H9 (cell line): ENCODE measurements around the gene TMEM82. TPM values are rescaled to one million over a fixed set of nuclear protein-coding genes. Genes with fewer than 3 reads are reported as not detected.

Source experiments
- DNase-seq: peaks from one replicate; pipeline ENCODE4 v3.0.0-alpha.2; 2017
- H2AFZ ChIP-seq: one replicate; pipeline ENCODE4 v1.6.1; 2013; ENCODE audit warnings: mild to moderate bottlenecking, low read length, control low read depth, moderate library complexity
- H2AK5ac ChIP-seq: 2 replicates; pipeline ENCODE4 v1.6.1; 2013; ENCODE audit warnings: low read length, control low read depth, mixed read lengths; ENCODE audit not compliant: insufficient read length
- H2BK120ac ChIP-seq: one replicate; pipeline ENCODE4 v1.6.1; 2013; ENCODE audit warnings: low read depth, mild to moderate bottlenecking, low read length, control low read depth, inconsistent platforms; ENCODE audit not compliant: poor library complexity, severe bottlenecking
- H2BK12ac ChIP-seq: 2 replicates; pipeline ENCODE4 v1.6.1; 2013; ENCODE audit warnings: low read length, control low read depth, mixed read lengths, low read depth; ENCODE audit not compliant: insufficient read length
- H2BK15ac ChIP-seq: 2 replicates; pipeline ENCODE4 v1.6.1; 2013; ENCODE audit warnings: low read depth, low read length, control low read depth
- H2BK20ac ChIP-seq: one replicate; pipeline ENCODE4 v1.6.1; 2013; ENCODE audit warnings: low read depth, mild to moderate bottlenecking, low read length, control low read depth, inconsistent platforms; ENCODE audit not compliant: poor library complexity, severe bottlenecking
- H2BK5ac ChIP-seq: 2 replicates; pipeline ENCODE4 v1.6.1; 2013; ENCODE audit warnings: low read length, control low read depth, mixed read lengths; ENCODE audit not compliant: insufficient read length
- H3K14ac ChIP-seq: 2 replicates; pipeline ENCODE4 v1.6.1; 2013; ENCODE audit warnings: low read length, control low read depth; ENCODE audit not compliant: insufficient read depth
- H3K18ac ChIP-seq: 2 replicates; pipeline ENCODE4 v1.6.1; 2013; ENCODE audit warnings: low read depth, mild to moderate bottlenecking, mixed read lengths, low read length, control low read depth; ENCODE audit not compliant: insufficient read length
- H3K23ac ChIP-seq: 2 replicates; pipeline ENCODE4 v1.6.1; 2013; ENCODE audit warnings: low read length, control low read depth, mixed read lengths, low read depth; ENCODE audit not compliant: insufficient read length
- H3K23me2 ChIP-seq: 2 replicates; pipeline ENCODE4 v1.6.1; 2013; ENCODE audit warnings: low read depth, mild to moderate bottlenecking, mixed read lengths, low read length, control low read depth; ENCODE audit not compliant: insufficient read length, poor library complexity, severe bottlenecking
- H3K27ac ChIP-seq: 2 replicates; pipeline ENCODE4 v1.5.1; 2013; ENCODE audit warnings: low read length, control low read depth, mixed read lengths, low read depth; ENCODE audit not compliant: insufficient read length
- H3K27me3 ChIP-seq: 2 replicates; pipeline ENCODE4 v1.6.1; 2013; ENCODE audit warnings: low read length, control low read depth, inconsistent platforms; ENCODE audit not compliant: insufficient read depth
- H3K4ac ChIP-seq: 2 replicates; pipeline ENCODE4 v1.6.1; 2013; ENCODE audit warnings: low read depth, mild to moderate bottlenecking, control low read depth, inconsistent platforms, low read length, moderate library complexity
- H3K4me1 ChIP-seq: 2 replicates; pipeline ENCODE4 v1.6.1; 2013; ENCODE audit warnings: low read length, control low read depth, inconsistent platforms; ENCODE audit not compliant: insufficient read depth
- H3K4me2 ChIP-seq: 2 replicates; pipeline ENCODE4 v1.6.1; 2013; ENCODE audit warnings: low read length, control low read depth, mixed read lengths; ENCODE audit not compliant: insufficient read length, insufficient read depth
- H3K56ac ChIP-seq: 2 replicates; pipeline ENCODE4 v1.6.1; 2013; ENCODE audit warnings: low read depth, mild to moderate bottlenecking, mixed read lengths, low read length, control low read depth; ENCODE audit not compliant: insufficient read length
- H3K79me1 ChIP-seq: 2 replicates; pipeline ENCODE4 v1.6.1; 2013; ENCODE audit warnings: low read depth, mild to moderate bottlenecking, moderate library complexity, low read length, control low read depth, inconsistent platforms; ENCODE audit not compliant: insufficient read depth, poor library complexity, severe bottlenecking
- H3K79me2 ChIP-seq: 2 replicates; pipeline ENCODE4 v1.6.1; 2013; ENCODE audit warnings: low read length, control low read depth, inconsistent platforms; ENCODE audit not compliant: insufficient read depth
- H3K9ac ChIP-seq: 2 replicates; pipeline ENCODE4 v1.6.1; 2013; ENCODE audit warnings: low read length, control low read depth, mixed read lengths; ENCODE audit not compliant: insufficient read length; ENCODE audit errors: extremely low read depth
- H3K9me3 ChIP-seq: one replicate; pipeline ENCODE4 v1.6.1; 2013; ENCODE audit warnings: low read depth, low read length, inconsistent platforms; ENCODE audit not compliant: control insufficient read depth
- H3T11ph ChIP-seq: one replicate; pipeline ENCODE4 v1.6.1; 2013; ENCODE audit warnings: mild to moderate bottlenecking, low read length, control low read depth, inconsistent platforms
- H4K20me1 ChIP-seq: one replicate; pipeline ENCODE4 v1.6.1; 2013; ENCODE audit not compliant: control insufficient read depth, insufficient read length, insufficient read depth
- H4K5ac ChIP-seq: 2 replicates; pipeline ENCODE4 v1.6.1; 2013; ENCODE audit warnings: low read depth, mild to moderate bottlenecking, mixed read lengths, low read length, control low read depth; ENCODE audit not compliant: insufficient read length
- H4K8ac ChIP-seq: replicated peaks from 2 replicates; pipeline ENCODE4 v1.6.1; 2013; ENCODE audit warnings: low read length, control low read depth, mixed read lengths, low read depth; ENCODE audit not compliant: insufficient read length
- H4K91ac ChIP-seq: 2 replicates; pipeline ENCODE4 v1.6.1; 2013; ENCODE audit warnings: low read depth, mild to moderate bottlenecking, moderate library complexity, mixed read lengths, low read length, control low read depth; ENCODE audit not compliant: insufficient read length
- H3K27ac Mint-ChIP-seq, 3 experiments: 2 replicates in 2 of 3; 3 replicates in 1 of 3; pipeline ENCODE4 v1.8.0; 2020 to 2021; ENCODE audit warnings: mixed read lengths in 3 of 3, mild to moderate bottlenecking in 1 of 3, moderate library complexity in 1 of 3
- H3K27me3 Mint-ChIP-seq: 2 replicates; pipeline ENCODE4 v1.8.0; 2021; ENCODE audit warnings: low read depth, mild to moderate bottlenecking, moderate library complexity, mixed read lengths
- H3K36me3 Mint-ChIP-seq, 3 experiments: 2 replicates in 2 of 3; 3 replicates in 1 of 3; pipeline ENCODE4 v1.8.0; 2020 to 2021; ENCODE audit warnings: low read depth in 3 of 3, mixed read lengths in 3 of 3; ENCODE audit not compliant: insufficient read depth in 1 of 3
- H3K4me1 Mint-ChIP-seq, 2 experiments: 2 replicates each; pipeline ENCODE4 v1.8.0; 2020; ENCODE audit warnings: mixed read lengths in 2 of 2
- H3K4me3 Mint-ChIP-seq, 2 experiments: 2 replicates in 1 of 2; 3 replicates in 1 of 2; pipeline ENCODE4 v1.8.0; 2020 to 2021; ENCODE audit warnings: mild to moderate bottlenecking in 2 of 2, mixed read lengths in 2 of 2, moderate library complexity in 1 of 2
- H3K9me3 Mint-ChIP-seq, 2 experiments: 2 replicates in 1 of 2; 3 replicates in 1 of 2; pipeline ENCODE4 v1.8.0; 2020; ENCODE audit warnings: mild to moderate bottlenecking in 2 of 2, mixed read lengths in 2 of 2, moderate library complexity in 1 of 2
- WGBS: extraction: QIAGEN DNeasy Blood & Tissue Kit; methylation state at CpG from one replicate; pipeline ENCODE4 v1.1.7; 2013; ENCODE audit warnings: missing lambda C conversion rate, low lambda C conversion rate, mixed read lengths; ENCODE audit not compliant: insufficient read length; ENCODE audit errors: extremely low coverage; 5-methylcytosine and 5-hydroxymethylcytosine counted together
- total RNA-seq: library from RNA; stranded (reverse); gene quantifications from 2 replicates; pipeline ENCODE4 v1.2.1, GENCODE V29; 2021
- TF ChIP-seq, protein P1 (sequence below): fragments of 200-600 bp; sonication (generic); conservative IDR thresholded peaks from 3 replicates; pipeline ENCODE4 v1.8.0; 2021; ENCODE audit warnings: antibody characterized with exemption, mild to moderate bottlenecking

Gene TMEM82
- total RNA-seq, 1 experiment from 2014 or later = 1.4 TPM

DNA sequence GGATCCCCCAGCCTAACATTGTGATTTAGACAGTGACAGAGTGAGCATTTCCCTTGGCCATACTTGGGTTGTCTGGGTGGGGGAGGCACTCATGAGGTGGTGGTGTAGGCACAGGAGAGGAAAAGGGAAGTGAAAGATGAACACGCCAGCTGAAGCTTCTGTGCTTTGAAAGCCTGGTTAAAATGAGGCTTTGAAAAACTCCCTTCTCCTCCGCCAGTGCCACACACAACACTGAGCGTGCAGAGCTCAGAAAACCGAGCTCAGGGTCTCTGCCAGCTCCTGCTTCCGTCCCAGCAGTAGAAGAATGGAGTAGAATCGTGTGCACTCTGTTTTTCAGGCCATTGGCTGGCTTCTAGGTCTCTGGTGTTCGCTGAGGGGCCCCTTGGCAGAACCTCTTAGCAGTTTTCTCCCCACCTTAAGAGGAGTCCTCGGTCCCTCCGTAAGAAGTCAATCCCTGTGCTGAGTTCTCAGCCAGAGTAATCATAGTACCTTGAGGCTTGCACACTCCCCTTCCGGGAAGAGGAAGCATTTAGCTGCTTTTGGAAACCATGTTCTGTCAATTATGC is 45.3 kb upstream of the TMEM82 start:
- no peaks in the 10 kb centered on the region for H3K9me3 Mint-ChIP-seq
- H3K4ac ChIP-seq = no peak overlapping the region
- no peak overlapping the region for H4K8ac ChIP-seq
- no peak overlapping the region for H2AK5ac ChIP-seq
- H3K23ac ChIP-seq = no peak overlapping the region
- no peaks in the 10 kb centered on the region for H3K9me3 ChIP-seq
- H3K27ac Mint-ChIP-seq = peak overlapping the region in 2 of 3 experiments; percentile 47 to 81; a peak in 4 of 7 replicates
- peaks cover 5 to 12% (median 9%) of the 10 kb centered on the region in 3 experiments; a peak in 6 of 7 replicates for H3K36me3 Mint-ChIP-seq
- WGBS = no CpG with 5 or more reads among the region's 10 CpGs
- H3K79me1 ChIP-seq = no peaks in the 10 kb centered on the region
- H4K5ac ChIP-seq = no peak overlapping the region
- H2BK120ac ChIP-seq = no peak overlapping the region
- H3K14ac ChIP-seq = no peak overlapping the region
- TF ChIP-seq, protein P1, sequence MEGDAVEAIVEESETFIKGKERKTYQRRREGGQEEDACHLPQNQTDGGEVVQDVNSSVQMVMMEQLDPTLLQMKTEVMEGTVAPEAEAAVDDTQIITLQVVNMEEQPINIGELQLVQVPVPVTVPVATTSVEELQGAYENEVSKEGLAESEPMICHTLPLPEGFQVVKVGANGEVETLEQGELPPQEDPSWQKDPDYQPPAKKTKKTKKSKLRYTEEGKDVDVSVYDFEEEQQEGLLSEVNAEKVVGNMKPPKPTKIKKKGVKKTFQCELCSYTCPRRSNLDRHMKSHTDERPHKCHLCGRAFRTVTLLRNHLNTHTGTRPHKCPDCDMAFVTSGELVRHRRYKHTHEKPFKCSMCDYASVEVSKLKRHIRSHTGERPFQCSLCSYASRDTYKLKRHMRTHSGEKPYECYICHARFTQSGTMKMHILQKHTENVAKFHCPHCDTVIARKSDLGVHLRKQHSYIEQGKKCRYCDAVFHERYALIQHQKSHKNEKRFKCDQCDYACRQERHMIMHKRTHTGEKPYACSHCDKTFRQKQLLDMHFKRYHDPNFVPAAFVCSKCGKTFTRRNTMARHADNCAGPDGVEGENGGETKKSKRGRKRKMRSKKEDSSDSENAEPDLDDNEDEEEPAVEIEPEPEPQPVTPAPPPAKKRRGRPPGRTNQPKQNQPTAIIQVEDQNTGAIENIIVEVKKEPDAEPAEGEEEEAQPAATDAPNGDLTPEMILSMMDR = no peak
- no peak overlapping the region for H2AFZ ChIP-seq
- no peak overlapping the region for H4K91ac ChIP-seq
- no peaks in the 10 kb centered on the region for H3K27me3 ChIP-seq
- no peaks in the 10 kb centered on the region for H3K27me3 Mint-ChIP-seq
- no peaks in the 10 kb centered on the region for H3K79me2 ChIP-seq
- H3K4me2 ChIP-seq = no peak overlapping the region
- H2BK5ac ChIP-seq = no peak overlapping the region
- no peaks in the 10 kb centered on the region for H3K23me2 ChIP-seq
- no peak overlapping the region for H3K18ac ChIP-seq
- DNase-seq = no peak
- no peak overlapping the region for H3K9ac ChIP-seq
- no peak overlapping the region for H3T11ph ChIP-seq
- no peak overlapping the region for H2BK20ac ChIP-seq
- no peak overlapping the region for H3K27ac ChIP-seq
- no peaks in the 10 kb centered on the region for H4K20me1 ChIP-seq
- no peak overlapping the region for H2BK15ac ChIP-seq
- no peaks in the 10 kb centered on the region for H3K4me1 Mint-ChIP-seq
- no peak overlapping the region for H2BK12ac ChIP-seq
- H3K4me3 Mint-ChIP-seq = no peak overlapping the region
- H3K4me1 ChIP-seq = no peaks in the 10 kb centered on the region
- H3K56ac ChIP-seq = no peak overlapping the region
